ENCODE results near the gene MAN1A1. TPM values are rescaled to one million over a fixed set of nuclear protein-coding genes. Genes with fewer than 3 reads are reported as not detected.

The MAN1A1 gene
- total RNA-seq, 1 donor from 2014 or later = 28.1 TPM

GRCh38 chr6:119280080-119280479 is 69.5 kb downstream of the MAN1A1 start:
- intact Hi-C loops (cut with micrococcal nuclease) = no loop called here

- intact Hi-C loops (cut with micrococcal nuclease) = no loop called here
Measured at GRCh38 chr6:119278625-119279024, 70.9 kb downstream of the MAN1A1 start.

GRCh38 chr6:119277052-119277451 is 72.5 kb downstream of the MAN1A1 start:
- intact Hi-C loops (cut with micrococcal nuclease) = no loop called here

DNA sequence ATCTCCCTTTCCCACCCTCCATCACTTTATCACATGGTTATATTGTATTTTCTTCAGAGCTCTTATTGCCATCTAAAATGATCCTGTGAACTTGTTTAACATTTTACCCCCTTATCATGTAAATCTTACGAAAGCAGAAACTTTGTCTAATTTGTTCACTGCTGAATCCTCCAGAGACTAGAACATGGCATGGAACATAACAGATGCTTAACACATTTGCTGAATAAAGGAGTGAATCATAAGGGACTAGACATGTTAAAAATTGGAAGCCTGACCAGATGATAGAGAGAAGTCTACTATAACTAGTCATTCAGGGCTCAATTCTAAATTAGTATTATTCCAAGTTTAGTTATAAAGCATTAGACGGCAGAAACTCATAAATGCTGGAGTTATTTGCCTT is 73.3 kb downstream of the MAN1A1 start:
- intact Hi-C loops (cut with micrococcal nuclease) = no loop called here

DNA sequence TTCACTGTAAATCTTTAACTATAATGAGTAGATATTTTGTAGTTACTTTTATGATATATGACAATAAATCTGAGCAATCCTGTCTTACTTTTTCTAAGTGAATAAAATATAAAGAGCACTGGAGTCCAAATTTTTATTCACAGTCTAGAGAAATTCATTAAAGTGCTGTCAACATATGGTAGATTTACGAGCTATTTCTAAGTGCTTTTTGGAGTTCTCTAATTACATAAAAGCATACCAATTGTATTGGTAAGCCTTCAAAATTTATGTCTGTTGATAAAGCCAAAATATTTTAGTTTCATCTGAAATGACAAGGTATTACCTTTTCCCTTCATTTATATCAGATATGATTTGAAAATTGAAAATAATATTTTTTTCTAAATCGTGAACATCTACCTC is 75.4 kb downstream of the MAN1A1 start:
- intact Hi-C loops (cut with micrococcal nuclease) = no loop called here

- intact Hi-C loops (cut with micrococcal nuclease) = no loop called here
Measured at GRCh38 chr6:119273272-119274196, 76.0 kb downstream of the MAN1A1 start.

GRCh38 chr6:119270545-119270944 is 79.0 kb downstream of the MAN1A1 start:
- intact Hi-C loops (cut with micrococcal nuclease) = no loop called here

DNA sequence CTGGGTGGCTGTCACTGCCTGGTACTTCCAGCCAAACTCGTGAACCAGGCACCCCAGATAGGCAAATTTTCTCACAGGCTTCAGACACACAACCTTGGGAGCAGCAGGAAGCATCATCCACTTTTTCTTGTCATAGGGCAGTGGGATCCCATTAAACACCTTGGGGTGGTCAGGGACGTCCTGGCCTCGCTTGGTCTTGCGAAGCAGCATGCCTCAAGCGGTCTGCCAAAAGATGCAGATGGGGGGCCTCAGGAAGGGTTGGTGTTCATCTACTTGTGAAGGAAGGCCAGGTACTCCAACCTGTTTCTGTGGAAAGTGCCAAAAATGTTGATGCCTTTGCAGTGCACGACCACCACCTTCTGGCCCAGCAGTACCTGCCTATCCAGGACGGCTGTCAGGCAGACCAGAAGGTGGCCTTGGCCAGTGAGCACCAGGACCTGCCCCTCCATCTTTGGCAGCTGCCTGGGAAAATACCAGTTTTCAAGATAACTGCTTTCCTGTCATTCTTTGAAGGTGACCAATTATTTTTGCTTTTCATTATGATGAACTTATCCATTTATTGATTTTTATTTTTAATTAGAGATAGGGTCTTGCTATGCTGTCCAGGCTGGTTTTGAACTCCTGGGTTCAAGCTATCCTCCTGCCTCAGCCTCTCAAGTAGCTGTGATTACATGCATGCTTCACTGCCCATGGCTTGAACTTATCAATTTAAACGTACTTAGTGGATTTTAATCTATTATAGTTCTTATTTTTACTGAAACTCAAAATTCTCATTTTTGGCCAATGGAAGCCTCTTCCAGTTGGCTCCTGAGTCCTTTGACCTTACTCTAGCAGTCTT is 80.1 kb downstream of the MAN1A1 start:
- intact Hi-C loops (cut with micrococcal nuclease) = no loop called here

DNA sequence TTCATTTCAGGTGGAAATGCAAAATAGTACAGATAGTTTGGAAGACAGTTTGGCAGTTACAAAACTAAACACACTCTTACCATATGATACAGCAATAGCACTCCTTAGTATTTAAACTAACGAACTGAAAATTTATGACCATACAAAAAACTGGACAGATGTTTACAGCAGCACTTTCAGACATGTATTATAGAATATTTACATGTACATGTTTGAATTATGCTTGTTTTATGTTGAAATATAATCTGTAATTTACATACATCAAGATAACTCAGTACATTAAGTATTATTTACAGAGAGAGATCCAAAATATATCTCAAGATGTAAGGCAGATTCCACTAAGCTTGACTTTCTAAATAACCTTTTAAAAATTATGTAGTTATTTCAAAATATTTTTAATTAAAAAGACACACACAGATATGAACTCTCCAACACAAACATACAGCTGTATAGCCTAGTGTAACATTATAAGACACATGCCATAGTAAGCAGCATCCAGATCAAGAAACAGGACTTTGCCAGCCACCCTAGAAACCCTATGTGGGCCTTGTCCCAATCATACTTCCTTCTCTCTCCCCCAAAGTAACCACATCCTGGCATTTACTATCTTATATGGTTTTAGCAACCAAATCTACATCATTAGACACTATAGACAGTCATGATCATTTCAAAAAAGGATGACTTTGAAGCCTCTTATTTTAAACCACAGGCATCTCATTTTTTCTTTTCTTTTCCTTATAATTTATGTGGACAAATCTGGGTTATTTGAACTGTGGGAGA is 82.2 kb downstream of the MAN1A1 start:
- intact Hi-C loops (cut with micrococcal nuclease) = loop anchor here (2.0 kb wide), 1 partner anchor 45 kb away; no protein-coding TSS in a partner anchor

- intact Hi-C loops (cut with micrococcal nuclease) = no loop called here
Measured at GRCh38 chr6:119264854-119265397, 84.6 kb downstream of the MAN1A1 start.

GRCh38 chr6:119262612-119263011 is 86.9 kb downstream of the MAN1A1 start:
- intact Hi-C loops (cut with micrococcal nuclease) = no loop called here

GRCh38 chr6:119261944-119262284 is 87.6 kb downstream of the MAN1A1 start:
- intact Hi-C loops (cut with micrococcal nuclease) = no loop called here

DNA sequence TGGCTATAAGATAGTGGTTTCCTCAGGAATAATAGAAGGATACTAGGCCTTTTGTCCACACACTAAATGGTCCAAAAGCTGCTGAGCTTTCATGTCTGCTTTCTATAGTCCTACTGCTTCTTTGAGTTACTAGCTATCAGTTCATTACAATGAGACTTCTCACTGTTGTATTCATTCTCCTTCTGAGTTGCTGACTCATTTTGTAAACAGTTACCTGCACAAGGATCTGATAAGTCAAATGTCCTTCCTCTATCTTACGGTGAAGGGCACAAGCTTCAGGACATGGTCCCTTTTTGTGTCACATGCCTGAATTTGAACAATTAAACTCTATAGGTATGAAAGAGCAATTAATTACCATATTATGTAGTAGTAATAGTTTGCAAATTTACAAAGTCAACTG is 90.5 kb downstream of the MAN1A1 start:
- intact Hi-C loops (cut with micrococcal nuclease) = no loop called here

DNA sequence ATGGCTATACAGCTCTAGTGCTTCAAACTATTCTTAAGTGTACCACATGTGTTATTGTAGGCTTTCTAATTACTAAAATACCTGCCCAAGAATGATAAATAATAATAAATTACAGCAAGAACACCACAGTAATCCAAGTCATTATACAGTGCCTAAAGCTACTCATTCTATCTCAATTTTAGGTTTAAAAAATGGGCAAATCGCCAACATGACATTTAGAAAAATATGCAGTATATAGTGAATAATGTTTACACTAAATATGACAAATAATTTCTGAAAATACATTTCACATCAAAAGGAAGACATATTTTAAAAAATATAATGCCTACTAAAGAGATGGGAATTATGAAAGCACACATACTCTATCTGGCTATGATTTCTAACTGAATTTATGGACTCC is 91.8 kb downstream of the MAN1A1 start:
- intact Hi-C loops (cut with micrococcal nuclease) = no loop called here

DNA sequence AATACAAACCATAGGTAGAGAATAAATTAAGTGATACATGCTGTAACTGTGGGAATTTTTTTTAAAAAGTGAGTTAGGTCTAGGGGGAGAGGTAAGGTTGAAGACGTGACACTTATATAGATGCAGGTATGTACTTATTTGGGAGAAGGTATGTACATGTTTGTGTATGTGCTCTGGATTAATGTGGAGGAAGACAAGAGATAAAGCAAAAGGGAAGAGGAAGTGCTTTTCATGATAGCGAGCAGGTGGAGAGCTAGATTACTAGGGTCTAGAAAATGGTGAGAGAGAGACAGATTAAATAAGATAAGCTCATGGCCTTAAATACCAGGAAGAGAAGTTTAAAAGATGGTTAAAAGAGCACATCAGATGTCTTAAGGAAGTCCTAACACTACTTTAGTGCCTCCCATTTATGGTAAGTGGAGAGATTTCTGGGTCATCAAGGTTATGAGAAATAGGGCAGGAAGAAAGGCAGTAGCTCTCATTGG is 92.5 kb downstream of the MAN1A1 start:
- intact Hi-C loops (cut with micrococcal nuclease) = no loop called here

- intact Hi-C loops (cut with micrococcal nuclease) = no loop called here
Measured at GRCh38 chr6:119256392-119256791, 93.2 kb downstream of the MAN1A1 start.

DNA sequence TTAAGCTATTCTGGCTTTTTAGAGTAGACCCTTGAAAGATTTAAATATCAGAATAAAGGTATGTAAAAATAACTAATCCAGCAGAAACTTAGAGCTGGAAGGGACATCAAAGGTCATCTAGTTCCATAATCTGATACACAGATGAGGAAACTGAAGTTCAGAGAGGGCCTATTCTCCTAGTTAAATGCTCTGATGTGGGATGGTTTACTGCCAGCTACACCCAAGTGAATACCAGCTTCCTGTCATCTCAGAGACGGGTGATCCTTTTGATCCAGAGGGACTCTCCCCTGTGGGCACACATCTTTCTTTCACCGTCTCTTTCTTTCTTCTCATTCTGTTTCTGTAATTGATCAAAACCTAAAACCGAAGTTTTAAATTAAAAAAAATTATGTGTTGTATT is 94.1 kb downstream of the MAN1A1 start:
- intact Hi-C loops (cut with micrococcal nuclease) = no loop called here

GRCh38 chr6:119250036-119250435 is 99.5 kb downstream of the MAN1A1 start:
- intact Hi-C loops (cut with micrococcal nuclease) = no loop called here

DNA sequence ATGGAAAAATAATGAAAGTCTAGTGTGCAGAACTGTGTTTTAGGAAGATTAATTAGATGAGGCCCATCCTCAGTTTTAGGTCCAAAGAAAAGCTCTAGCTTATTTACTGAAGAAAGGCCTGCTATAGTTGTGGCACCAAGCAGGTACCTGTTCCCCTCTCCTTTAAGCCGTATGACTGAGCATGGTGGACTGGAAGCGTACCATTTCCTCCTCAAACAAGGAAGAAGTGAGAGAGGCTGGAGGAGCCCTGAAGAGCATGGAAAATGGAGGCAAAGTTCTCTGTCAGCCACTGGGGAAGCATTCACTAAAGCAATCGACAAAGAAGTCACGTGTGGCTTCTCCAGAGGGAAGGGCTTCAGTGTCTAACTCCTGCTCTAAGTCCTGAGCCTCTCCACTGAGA is 100.2 kb downstream of the MAN1A1 start:
- intact Hi-C loops (cut with micrococcal nuclease) = no loop called here

DNA sequence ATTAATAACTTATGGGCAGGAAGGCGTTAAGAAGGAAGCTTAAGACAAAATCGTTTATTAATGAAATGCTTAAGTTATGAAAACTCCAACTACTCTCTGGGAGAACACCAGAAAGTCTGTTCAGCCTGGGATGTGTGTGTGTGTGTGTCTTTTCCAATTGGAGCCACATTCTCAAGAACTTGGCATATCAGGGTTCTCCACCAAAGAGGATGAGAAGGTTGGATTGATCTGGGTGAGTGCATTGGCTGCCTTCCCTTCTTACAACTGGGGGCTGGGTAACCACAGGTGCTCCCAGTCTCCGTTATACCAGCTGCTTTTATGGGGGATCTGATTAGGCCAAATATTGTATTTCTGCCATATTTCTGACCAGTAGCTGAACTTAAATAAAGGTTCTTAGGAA is 102.1 kb downstream of the MAN1A1 start:
- intact Hi-C loops (cut with micrococcal nuclease) = no loop called here

DNA sequence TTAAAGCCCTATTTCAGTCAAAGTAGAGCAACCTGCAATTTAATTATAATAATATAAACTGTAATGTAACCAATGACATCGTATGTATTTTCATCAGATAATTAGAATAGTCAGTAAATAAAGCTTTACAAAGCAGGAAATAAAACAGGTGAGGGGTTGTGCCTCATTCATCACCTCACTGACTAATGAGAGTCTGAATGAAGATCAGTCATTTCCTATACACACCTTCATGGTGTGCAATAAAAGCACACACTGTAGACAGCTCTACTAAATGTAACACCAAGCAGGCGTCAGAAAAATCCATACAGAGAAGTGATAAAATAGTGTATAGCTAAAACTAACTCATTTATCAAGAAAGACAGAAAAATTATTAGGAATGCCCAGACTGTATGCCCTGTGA is 105.9 kb downstream of the MAN1A1 start:
- intact Hi-C loops (cut with micrococcal nuclease) = no loop called here

All from T-helper 1 cell treated with Interleukin-12 subunit alpha and Interleukin-12 subunit beta and Interleukin-4 antibody, amounts not matched to agents 30 ng/mL and 1 ng/mL, for 36 hours (primary cell).